Endothelial cell (in vitro differentiated cells): Measurements from ENCODE around the gene TGOLN2. TPM values are rescaled to one million over a fixed set of nuclear protein-coding genes. Genes with fewer than 3 reads are reported as not detected.

ENCODE experiments used
- DNase-seq: peaks from one replicate; pipeline ENCODE4 v3.0.0; 2021; ENCODE audit warnings: low spot score
- H3K27ac Mint-ChIP-seq: one replicate; pipeline ENCODE4 v1.8.0; 2021; ENCODE audit warnings: mixed read lengths, inconsistent platforms; ENCODE audit not compliant: unreplicated experiment
- H3K27me3 Mint-ChIP-seq: one replicate; pipeline ENCODE4 v1.8.0; 2021; ENCODE audit warnings: mild to moderate bottlenecking, moderate library complexity, mixed read lengths, inconsistent platforms; ENCODE audit not compliant: unreplicated experiment
- H3K36me3 Mint-ChIP-seq: one replicate; pipeline ENCODE4 v1.8.0; 2021; ENCODE audit warnings: mild to moderate bottlenecking, low read depth, mixed read lengths, inconsistent platforms; ENCODE audit not compliant: unreplicated experiment
- H3K4me1 Mint-ChIP-seq: one replicate; pipeline ENCODE4 v1.8.0; 2021; ENCODE audit warnings: mild to moderate bottlenecking, mixed read lengths, inconsistent platforms; ENCODE audit not compliant: unreplicated experiment
- H3K4me3 Mint-ChIP-seq: one replicate; pipeline ENCODE4 v1.8.0; 2021; ENCODE audit warnings: mild to moderate bottlenecking, mixed read lengths, inconsistent platforms; ENCODE audit not compliant: unreplicated experiment
- H3K9me3 Mint-ChIP-seq: one replicate; pipeline ENCODE4 v1.8.0; 2021; ENCODE audit warnings: mixed read lengths, inconsistent platforms; ENCODE audit not compliant: unreplicated experiment
- long read RNA-seq: library from polyadenylated mRNA; unstranded; transcript quantifications from one replicate; pipeline ENCODE4 v2.0.0, GENCODE V29; 2020; ENCODE audit not compliant: unreplicated experiment
- total RNA-seq: library from RNA; stranded (reverse); fragmentation: NEBNext Ultra II Directional; extraction: Animal tissue kit (Norgen Biotek cat#: 25700); gene quantifications from one replicate; pipeline ENCODE4 v1.2.1, GENCODE V29; 2021; ENCODE audit not compliant: unreplicated experiment
- TF ChIP-seq, protein P1 (sequence below): fragments of 200-600 bp; sonication (generic); IDR thresholded peaks from one replicate; pipeline ENCODE4 v1.5.0; 2021; ENCODE audit warnings: antibody characterized with exemption; ENCODE audit not compliant: unreplicated experiment

The TGOLN2 gene
- 83.1 TPM for total RNA-seq
- long read RNA-seq, full-length matches to known transcripts = 12 of 17 reads
- long read RNA-seq, partial matches to known transcripts = 1 of 17 reads
- long read RNA-seq, other reads (novel, unspliced or antisense) = 4 of 17 reads

DNA sequence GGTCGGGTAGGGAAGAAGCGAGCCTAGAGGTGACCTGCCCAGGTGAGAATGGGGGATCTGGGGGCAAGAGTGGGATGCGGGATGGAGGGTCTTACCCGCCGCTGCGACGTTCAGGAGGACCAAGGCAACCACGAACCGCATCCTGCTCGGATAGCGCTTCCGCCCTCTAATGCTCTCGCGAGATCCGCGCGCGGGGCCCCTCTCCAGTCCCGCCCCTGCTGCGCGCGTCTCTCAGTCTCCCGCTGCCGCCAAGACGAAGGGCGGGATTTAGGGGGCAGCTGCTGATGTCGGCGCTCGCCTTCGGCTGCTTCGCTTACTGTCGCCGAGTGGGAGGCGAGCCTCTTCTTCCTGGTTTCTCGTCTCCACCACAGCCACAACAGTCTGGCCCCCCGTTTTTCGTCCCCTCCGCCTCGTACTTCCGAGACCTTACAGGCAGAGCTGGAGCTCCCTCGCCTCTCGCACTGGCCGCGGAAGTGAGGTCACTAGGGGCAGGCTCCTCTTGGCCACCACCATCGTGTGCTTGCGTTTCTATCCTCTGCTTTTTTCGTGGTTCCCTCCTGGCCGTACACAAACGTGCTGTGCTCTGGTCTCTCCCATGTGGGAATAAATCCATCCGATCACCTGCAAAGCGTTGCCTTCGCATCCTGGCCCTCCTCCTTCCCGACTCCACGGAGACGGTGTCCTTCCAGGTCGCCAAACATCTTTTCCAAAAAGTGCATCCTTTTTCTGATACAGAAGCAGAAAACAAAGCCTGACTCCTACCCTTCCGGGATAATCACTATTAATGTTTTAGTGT lies at the start of gene TGOLN2:
Gene TGOLN2, minus strand, starts transcription at position 168 of the 796 bp plus-strand sequence. Its CDS starts 27 bp downstream, at position 141.
- Mint-ChIP-seq H3K4me3 (peak within 1 kb of the TSS; percentile 100), H3K9me3 (no peaks in the 10 kb centered on the region), H3K27ac (peak within 1 kb of the TSS; percentile 100), H3K36me3 (peaks cover 36% of the 10 kb centered on the region), H3K4me1 (peaks cover 38% of the 10 kb centered on the region), H3K27me3 (peaks cover 8% of the 10 kb centered on the region)
- TF ChIP-seq, protein P1, sequence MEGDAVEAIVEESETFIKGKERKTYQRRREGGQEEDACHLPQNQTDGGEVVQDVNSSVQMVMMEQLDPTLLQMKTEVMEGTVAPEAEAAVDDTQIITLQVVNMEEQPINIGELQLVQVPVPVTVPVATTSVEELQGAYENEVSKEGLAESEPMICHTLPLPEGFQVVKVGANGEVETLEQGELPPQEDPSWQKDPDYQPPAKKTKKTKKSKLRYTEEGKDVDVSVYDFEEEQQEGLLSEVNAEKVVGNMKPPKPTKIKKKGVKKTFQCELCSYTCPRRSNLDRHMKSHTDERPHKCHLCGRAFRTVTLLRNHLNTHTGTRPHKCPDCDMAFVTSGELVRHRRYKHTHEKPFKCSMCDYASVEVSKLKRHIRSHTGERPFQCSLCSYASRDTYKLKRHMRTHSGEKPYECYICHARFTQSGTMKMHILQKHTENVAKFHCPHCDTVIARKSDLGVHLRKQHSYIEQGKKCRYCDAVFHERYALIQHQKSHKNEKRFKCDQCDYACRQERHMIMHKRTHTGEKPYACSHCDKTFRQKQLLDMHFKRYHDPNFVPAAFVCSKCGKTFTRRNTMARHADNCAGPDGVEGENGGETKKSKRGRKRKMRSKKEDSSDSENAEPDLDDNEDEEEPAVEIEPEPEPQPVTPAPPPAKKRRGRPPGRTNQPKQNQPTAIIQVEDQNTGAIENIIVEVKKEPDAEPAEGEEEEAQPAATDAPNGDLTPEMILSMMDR = no peak
- DNase-seq = peak; percentile 92

DNA sequence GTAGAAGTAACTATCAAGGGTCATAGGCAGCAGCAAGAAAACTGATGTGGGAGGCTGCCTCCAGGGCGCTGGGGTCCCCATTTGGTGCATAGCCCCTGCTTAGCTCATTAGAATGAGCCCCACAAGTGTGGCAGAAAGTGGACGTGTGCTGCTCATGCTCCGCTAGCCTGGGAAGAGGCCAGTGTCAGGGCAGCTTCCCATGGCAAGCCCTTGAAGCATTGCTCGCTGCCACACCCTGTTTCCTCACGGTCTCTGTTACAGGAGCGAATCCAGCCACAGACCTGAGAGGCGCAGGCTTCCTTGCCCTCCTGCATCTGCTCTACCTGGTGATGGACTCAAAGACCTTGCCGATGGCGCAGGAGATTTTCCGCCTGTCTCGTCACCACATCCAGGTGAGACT lies 49.3 kb upstream of the TGOLN2 start:
- H3K4me1 Mint-ChIP-seq = peaks cover 16% of the 10 kb centered on the region
- DNase-seq = no peak
- peaks cover 2% of the 10 kb centered on the region for H3K27me3 Mint-ChIP-seq
- H3K4me3 Mint-ChIP-seq = peak overlapping the region; percentile 59
- H3K27ac Mint-ChIP-seq = no peak overlapping the region
- peaks cover 6% of the 10 kb centered on the region for H3K9me3 Mint-ChIP-seq
- peaks cover 53% of the 10 kb centered on the region for H3K36me3 Mint-ChIP-seq
- TF ChIP-seq, protein P1 = no peak

DNA sequence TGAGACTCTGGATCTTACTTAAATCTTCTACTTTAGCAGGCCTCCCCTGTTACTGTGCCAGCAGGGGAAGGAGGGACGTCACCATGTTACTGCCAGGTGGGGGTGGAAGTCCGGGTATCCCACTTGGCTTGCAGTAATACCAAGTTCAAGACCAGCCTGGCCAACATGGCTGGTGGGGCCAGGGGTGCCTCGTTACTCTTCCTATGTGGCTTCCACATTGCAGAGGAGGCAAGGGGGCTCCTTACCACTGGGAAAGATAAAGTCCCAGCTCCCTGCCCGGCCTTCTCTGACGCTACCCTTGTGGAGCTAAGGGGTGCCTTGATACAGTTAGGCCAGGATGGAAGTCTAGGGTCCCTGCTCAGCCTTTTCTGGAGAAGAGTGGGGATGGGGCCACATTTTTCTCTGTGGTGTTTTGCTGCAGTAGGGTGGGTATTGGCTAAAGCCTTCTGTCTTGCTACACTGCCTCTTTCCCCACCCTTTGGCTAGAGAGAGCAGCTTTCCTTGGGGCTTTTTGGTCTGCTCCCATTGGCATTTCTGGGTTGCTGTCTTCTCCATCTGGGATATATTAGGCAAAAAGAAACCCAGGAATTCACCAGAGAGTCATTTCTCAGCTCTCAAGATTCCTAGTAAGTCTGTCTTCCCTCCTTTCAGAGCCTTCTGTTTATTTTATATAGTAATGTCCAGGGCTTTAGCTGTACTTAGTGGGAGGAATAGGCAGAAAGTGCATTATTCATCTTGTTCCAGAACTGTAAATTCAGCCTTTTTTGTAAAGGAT lies 48.7 kb upstream of the TGOLN2 start:
- Mint-ChIP-seq H3K27me3 (no peaks in the 10 kb centered on the region), H3K36me3 (peaks cover 50% of the 10 kb centered on the region), H3K4me1 (peaks cover 16% of the 10 kb centered on the region), H3K4me3 (no peak overlapping the region), H3K27ac (no peak overlapping the region), H3K9me3 (peaks cover 6% of the 10 kb centered on the region)
- no peak for DNase-seq
- TF ChIP-seq, protein P1 = no peak

DNA sequence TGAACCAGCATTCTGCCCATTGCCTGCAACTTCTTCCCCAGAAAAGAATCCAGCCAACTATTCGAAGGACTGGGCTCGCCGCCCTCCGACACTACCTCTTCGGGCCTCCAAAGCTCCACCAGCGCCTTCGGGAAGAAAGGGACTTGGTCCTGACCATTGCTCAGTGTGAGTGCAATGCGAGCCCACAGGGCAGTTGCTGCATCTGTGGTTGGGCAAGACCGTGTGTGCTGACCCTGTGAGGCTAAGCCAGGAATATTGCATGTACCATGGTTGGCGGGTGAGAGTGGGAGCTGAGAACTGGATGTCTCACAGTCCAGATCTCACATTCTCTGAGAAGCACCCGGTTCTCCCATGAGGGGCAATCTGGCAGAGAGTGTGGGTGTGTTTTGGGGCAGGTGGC lies 43.3 kb upstream of the TGOLN2 start:
- no peaks in the 10 kb centered on the region for H3K27me3 Mint-ChIP-seq

More for the DNA sequence above, 43.3 kb upstream of the TGOLN2 start:
- Mint-ChIP-seq H3K4me1 (peaks cover 2% of the 10 kb centered on the region), H3K27ac (no peak overlapping the region), H3K36me3 (peaks cover 25% of the 10 kb centered on the region), H3K9me3 (peaks cover 6% of the 10 kb centered on the region), H3K4me3 (no peak overlapping the region)
- no peak for DNase-seq
- TF ChIP-seq, protein P1 = no peak
